ENCODE results near the gene NDUFAB1. TPM values are rescaled to one million over a fixed set of nuclear protein-coding genes. Genes with fewer than 3 reads are reported as not detected.

The NDUFAB1 gene
- total RNA-seq, 1 donor = 98.4 TPM

- H3K4me3 ChIP-seq (ENCODE audit: low read depth, low read length) = no peak overlapping the region
These were observed 58.7 kb downstream of the NDUFAB1 start for GRCh38 chr16:23537390-23537789.

GRCh38 chr16:23535901-23536300 lies 60.2 kb downstream of the NDUFAB1 start:
- TF ChIP-seq CTCF (IDR thresholded peaks at IDR 0.05; ENCODE audit: insufficient read depth, low read depth, low read length) = no peak
- DNase-seq (ENCODE audit: low read depth) = no peak
- H3K4me3 ChIP-seq (ENCODE audit: low read depth, low read length) = no peak overlapping the region

More at GRCh38 chr16:23537390-23537789, 58.7 kb downstream of the NDUFAB1 start:
- no peak for DNase-seq (ENCODE audit: low read depth)
- TF ChIP-seq CTCF (IDR thresholded peaks at IDR 0.05; ENCODE audit: insufficient read depth, low read depth, low read length) = no peak

- TF ChIP-seq CTCF (IDR thresholded peaks at IDR 0.05; ENCODE audit: insufficient read depth, low read depth, low read length) = no peak
- DNase-seq (ENCODE audit: low read depth) = no peak
- no peak overlapping the region for H3K4me3 ChIP-seq (ENCODE audit: low read depth, low read length)
These were observed 61.0 kb downstream of the NDUFAB1 start for GRCh38 chr16:23534868-23535860.

- DNase-seq (ENCODE audit: low read depth) = no peak
- H3K4me3 ChIP-seq (ENCODE audit: low read depth, low read length) = no peak overlapping the region
- no peak for TF ChIP-seq CTCF (IDR thresholded peaks at IDR 0.05; ENCODE audit: insufficient read depth, low read depth, low read length)
These were observed 63.7 kb downstream of the NDUFAB1 start for GRCh38 chr16:23532448-23532847.

Other genes starting within 250 kb of the NDUFAB1 start
- gene COG7, start 143.1 kb downstream of the NDUFAB1 start, total RNA-seq = 23.5 and 29.4 TPM in 2 replicates
- gene GGA2, start 85.8 kb downstream of the NDUFAB1 start, total RNA-seq = 21.6 and 24.2 TPM in 2 replicates
- 36.3 and 38.7 TPM in 2 replicates for gene EARS2, start 39.0 kb downstream of the NDUFAB1 start, total RNA-seq
- 90.8 and 137 TPM in 2 replicates for gene UBFD1, start 38.6 kb downstream of the NDUFAB1 start, total RNA-seq
- 18.0 and 22.0 TPM in 2 replicates for gene PALB2, start 45.0 kb upstream of the NDUFAB1 start, total RNA-seq
- 31.9 and 47.1 TPM in 2 replicates for gene DCTN5, start 45.1 kb upstream of the NDUFAB1 start, total RNA-seq
- 12.6 and 24.6 TPM in 2 replicates for gene PLK1, start 82.6 kb upstream of the NDUFAB1 start, total RNA-seq
- 0.43 TPM in 1 of 2 replicates, not detected in the other for gene ERN2, start 116.9 kb upstream of the NDUFAB1 start, total RNA-seq
- not detected in 2 replicates for gene CHP2, start 158.7 kb upstream of the NDUFAB1 start, total RNA-seq
- gene PRKCB, start 239.7 kb upstream of the NDUFAB1 start, total RNA-seq = under 0.01 TPM in 1 of 2 replicates, not detected in the other

All from fibroblast of villous mesenchyme (primary cell).